HepG2 (cell line): ENCODE measurements around the gene LANCL3.

Experiments
- GTF2F1 ChIP-seq: fragments of 150-350 bp; IDR thresholded peaks from 2 replicates; pipeline ENCODE4 v1.6.1; 2014; ENCODE audit warnings: low read length
- POLR2AphosphoS5 ChIP-seq: IDR thresholded peaks from 2 replicates; pipeline ENCODE4 v1.6.1; 2012; ENCODE audit warnings: low read depth, low read length
- YY1 ChIP-seq: IDR thresholded peaks from 2 replicates; pipeline ENCODE4 v1.6.1; 2011; ENCODE audit warnings: low read length, low read depth, moderate library complexity, mild to moderate bottlenecking; ENCODE audit not compliant: insufficient read depth, insufficient replicate concordance
- ZNF274 ChIP-seq: sonication (generic); formaldehyde crosslinking; IDR thresholded peaks from 2 replicates; pipeline ENCODE4 v1.5.1; 2020; ENCODE audit warnings: mild to moderate bottlenecking, missing genetic modification reagents
- TF ChIP-seq, protein P1 (sequence below): sonication (generic); formaldehyde crosslinking; IDR thresholded peaks from 2 replicates; pipeline ENCODE4 v1.5.0; 2020; ENCODE audit warnings: mild to moderate bottlenecking, missing genetic modification reagents, moderate library complexity
- TF ChIP-seq, protein P2 (sequence below): sonication (generic); formaldehyde crosslinking; IDR thresholded peaks from 2 replicates; pipeline ENCODE4 v1.4.0; 2020; ENCODE audit warnings: missing genetic modification reagents
- TF ChIP-seq, protein P3 (sequence below): IDR thresholded peaks from 2 replicates; pipeline ENCODE4 v1.6.1; 2016; ENCODE audit warnings: missing compliant biosample characterization, missing genetic modification reagents, borderline replicate concordance

DNA sequence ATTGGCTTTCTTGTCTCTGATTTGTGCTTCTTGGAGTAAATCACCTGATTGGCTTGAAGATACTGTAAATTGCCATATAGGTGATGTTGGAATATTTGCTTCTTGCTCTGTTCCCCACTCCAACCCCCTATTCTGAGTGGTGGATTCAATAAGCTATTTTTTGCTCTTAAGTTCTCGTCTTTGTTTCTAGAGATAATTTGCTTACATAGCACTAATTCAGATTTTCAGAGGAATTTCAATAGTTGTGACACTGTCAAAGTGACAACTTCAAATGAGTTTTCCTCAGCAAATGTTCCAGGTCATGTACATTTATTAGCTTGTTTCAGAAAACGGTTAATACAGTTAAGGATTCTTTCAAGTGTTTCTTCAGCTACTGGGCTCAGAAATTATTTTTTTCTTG, 18.6 kb downstream of the LANCL3 start:
- TF ChIP-seq GTF2F1 (no peak), POLR2AphosphoS5 (no peak), YY1 (no peak), ZNF274 (CRISPR knock-in tag) (no peak)
- TF ChIP-seq, protein P1, sequence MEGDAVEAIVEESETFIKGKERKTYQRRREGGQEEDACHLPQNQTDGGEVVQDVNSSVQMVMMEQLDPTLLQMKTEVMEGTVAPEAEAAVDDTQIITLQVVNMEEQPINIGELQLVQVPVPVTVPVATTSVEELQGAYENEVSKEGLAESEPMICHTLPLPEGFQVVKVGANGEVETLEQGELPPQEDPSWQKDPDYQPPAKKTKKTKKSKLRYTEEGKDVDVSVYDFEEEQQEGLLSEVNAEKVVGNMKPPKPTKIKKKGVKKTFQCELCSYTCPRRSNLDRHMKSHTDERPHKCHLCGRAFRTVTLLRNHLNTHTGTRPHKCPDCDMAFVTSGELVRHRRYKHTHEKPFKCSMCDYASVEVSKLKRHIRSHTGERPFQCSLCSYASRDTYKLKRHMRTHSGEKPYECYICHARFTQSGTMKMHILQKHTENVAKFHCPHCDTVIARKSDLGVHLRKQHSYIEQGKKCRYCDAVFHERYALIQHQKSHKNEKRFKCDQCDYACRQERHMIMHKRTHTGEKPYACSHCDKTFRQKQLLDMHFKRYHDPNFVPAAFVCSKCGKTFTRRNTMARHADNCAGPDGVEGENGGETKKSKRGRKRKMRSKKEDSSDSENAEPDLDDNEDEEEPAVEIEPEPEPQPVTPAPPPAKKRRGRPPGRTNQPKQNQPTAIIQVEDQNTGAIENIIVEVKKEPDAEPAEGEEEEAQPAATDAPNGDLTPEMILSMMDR = no peak
- TF ChIP-seq, protein P2, sequence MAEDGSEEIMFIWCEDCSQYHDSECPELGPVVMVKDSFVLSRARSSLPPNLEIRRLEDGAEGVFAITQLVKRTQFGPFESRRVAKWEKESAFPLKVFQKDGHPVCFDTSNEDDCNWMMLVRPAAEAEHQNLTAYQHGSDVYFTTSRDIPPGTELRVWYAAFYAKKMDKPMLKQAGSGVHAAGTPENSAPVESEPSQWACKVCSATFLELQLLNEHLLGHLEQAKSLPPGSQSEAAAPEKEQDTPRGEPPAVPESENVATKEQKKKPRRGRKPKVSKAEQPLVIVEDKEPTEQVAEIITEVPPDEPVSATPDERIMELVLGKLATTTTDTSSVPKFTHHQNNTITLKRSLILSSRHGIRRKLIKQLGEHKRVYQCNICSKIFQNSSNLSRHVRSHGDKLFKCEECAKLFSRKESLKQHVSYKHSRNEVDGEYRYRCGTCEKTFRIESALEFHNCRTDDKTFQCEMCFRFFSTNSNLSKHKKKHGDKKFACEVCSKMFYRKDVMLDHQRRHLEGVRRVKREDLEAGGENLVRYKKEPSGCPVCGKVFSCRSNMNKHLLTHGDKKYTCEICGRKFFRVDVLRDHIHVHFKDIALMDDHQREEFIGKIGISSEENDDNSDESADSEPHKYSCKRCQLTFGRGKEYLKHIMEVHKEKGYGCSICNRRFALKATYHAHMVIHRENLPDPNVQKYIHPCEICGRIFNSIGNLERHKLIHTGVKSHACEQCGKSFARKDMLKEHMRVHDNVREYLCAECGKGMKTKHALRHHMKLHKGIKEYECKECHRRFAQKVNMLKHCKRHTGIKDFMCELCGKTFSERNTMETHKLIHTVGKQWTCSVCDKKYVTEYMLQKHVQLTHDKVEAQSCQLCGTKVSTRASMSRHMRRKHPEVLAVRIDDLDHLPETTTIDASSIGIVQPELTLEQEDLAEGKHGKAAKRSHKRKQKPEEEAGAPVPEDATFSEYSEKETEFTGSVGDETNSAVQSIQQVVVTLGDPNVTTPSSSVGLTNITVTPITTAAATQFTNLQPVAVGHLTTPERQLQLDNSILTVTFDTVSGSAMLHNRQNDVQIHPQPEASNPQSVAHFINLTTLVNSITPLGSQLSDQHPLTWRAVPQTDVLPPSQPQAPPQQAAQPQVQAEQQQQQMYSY (CRISPR knock-in tag) = no peak
- TF ChIP-seq, protein P3, sequence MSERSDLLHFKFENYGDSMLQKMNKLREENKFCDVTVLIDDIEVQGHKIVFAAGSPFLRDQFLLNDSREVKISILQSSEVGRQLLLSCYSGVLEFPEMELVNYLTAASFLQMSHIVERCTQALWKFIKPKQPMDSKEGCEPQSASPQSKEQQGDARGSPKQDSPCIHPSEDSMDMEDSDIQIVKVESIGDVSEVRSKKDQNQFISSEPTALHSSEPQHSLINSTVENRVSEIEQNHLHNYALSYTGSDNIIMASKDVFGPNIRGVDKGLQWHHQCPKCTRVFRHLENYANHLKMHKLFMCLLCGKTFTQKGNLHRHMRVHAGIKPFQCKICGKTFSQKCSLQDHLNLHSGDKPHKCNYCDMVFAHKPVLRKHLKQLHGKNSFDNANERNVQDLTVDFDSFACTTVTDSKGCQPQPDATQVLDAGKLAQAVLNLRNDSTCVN (CRISPR knock-in tag) = no peak
